Mammary epithelial cell (primary cell): ENCODE data around the gene AGPAT4.

ENCODE experiments used
- EZH2 ChIP-seq: IDR thresholded peaks from 2 replicates; pipeline ENCODE4 v1.6.1; 2012; ENCODE audit warnings: low read length, inconsistent platforms, borderline replicate concordance
- TF ChIP-seq, protein P1 (sequence below), 2 donors: IDR thresholded peaks in 1 of 2; conservative IDR thresholded peaks in 1 of 2; 2 replicates each; pipeline ENCODE4 v1.5.1; 2011 to 2012; ENCODE audit warnings: inconsistent platforms in 2 of 2, low read length in 2 of 2, mild to moderate bottlenecking in 2 of 2, control low read depth in 1 of 2, low read depth in 1 of 2; ENCODE audit not compliant: insufficient read depth in 1 of 2; ENCODE audit errors: extremely low read depth in 1 of 2

- no peak for TF ChIP-seq EZH2
- TF ChIP-seq, protein P1, sequence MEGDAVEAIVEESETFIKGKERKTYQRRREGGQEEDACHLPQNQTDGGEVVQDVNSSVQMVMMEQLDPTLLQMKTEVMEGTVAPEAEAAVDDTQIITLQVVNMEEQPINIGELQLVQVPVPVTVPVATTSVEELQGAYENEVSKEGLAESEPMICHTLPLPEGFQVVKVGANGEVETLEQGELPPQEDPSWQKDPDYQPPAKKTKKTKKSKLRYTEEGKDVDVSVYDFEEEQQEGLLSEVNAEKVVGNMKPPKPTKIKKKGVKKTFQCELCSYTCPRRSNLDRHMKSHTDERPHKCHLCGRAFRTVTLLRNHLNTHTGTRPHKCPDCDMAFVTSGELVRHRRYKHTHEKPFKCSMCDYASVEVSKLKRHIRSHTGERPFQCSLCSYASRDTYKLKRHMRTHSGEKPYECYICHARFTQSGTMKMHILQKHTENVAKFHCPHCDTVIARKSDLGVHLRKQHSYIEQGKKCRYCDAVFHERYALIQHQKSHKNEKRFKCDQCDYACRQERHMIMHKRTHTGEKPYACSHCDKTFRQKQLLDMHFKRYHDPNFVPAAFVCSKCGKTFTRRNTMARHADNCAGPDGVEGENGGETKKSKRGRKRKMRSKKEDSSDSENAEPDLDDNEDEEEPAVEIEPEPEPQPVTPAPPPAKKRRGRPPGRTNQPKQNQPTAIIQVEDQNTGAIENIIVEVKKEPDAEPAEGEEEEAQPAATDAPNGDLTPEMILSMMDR (conservative IDR thresholded peaks at IDR 0.05 in 1 of 2, IDR thresholded peaks at IDR 0.05 in 1 of 2; ENCODE audit: extremely low read depth in 1 of 2, insufficient read depth in 1 of 2, low read depth in 1 of 2, low read length in 2 of 2): no peak
These were observed 133.9 kb downstream of the AGPAT4 start for GRCh38 chr6:161139766-161140553.
